ENCODE measurements around the gene HAP1. TPM values are rescaled to one million over a fixed set of nuclear protein-coding genes. Genes with fewer than 3 reads are reported as not detected.

HAP1 gene
- total and polyA plus RNA-seq, 8 donors = 0.31 to 0.85 (median 0.49) TPM; not detected in 4

DNA sequence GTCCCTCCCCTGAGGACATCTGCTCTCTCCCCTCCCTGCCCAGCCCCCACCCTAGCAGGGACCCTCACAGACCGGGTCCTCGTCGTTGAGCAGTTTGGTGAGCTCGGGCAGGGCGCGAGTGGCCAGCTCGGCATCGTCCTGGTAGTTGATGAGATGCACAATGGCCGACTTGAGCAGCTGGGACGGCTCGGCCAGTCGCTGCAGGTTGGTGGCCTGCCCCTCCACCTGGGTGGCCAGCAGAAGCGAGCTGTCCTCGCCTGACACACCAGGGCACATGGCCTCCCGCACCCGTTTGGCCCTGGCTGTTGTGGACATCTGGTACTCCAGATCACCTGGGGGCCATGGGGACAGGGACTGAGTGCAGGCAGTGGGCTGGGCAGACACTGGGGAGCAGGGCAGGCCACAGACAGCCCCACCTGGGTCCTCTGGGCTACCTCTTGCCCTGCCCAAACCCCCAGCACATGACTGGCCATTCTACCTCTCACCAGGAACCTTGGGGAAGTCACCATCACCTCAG, 35.0 kb upstream of the HAP1 start:
- Histone ChIP-seq H3K9me3 (no peaks in the 10 kb centered on the region), H3K4me1 (peaks cover 30 to 33% (median 31%) of the 10 kb centered on the region in 4 donors), H3K4me3 (no peak overlapping the region), H3K27ac (no peak overlapping the region), H3K36me3 (peaks cover 60 to 76% (median 74%) of the 10 kb centered on the region in 4 donors), H3K27me3 (no peaks in the 10 kb centered on the region)
- 53 to 87% (median 82%) methylated on average over 3 to 16 of the region's 16 CpGs for WGBS, 5 donors
- intact Hi-C loops (cut with DNase I; ENCODE audit: low total_unique reads) = no loop called here
- TF ChIP-seq EP300 (IDR thresholded peaks at IDR 0.05) (no peak), POLR2A (IDR thresholded peaks at IDR 0.05) (no peak), POLR2AphosphoS5 (IDR thresholded peaks at IDR 0.05) (no peak)
- TF ChIP-seq, protein P1, sequence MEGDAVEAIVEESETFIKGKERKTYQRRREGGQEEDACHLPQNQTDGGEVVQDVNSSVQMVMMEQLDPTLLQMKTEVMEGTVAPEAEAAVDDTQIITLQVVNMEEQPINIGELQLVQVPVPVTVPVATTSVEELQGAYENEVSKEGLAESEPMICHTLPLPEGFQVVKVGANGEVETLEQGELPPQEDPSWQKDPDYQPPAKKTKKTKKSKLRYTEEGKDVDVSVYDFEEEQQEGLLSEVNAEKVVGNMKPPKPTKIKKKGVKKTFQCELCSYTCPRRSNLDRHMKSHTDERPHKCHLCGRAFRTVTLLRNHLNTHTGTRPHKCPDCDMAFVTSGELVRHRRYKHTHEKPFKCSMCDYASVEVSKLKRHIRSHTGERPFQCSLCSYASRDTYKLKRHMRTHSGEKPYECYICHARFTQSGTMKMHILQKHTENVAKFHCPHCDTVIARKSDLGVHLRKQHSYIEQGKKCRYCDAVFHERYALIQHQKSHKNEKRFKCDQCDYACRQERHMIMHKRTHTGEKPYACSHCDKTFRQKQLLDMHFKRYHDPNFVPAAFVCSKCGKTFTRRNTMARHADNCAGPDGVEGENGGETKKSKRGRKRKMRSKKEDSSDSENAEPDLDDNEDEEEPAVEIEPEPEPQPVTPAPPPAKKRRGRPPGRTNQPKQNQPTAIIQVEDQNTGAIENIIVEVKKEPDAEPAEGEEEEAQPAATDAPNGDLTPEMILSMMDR (IDR thresholded peaks at IDR 0.05) = no peak
- no peak for DNase-seq

DNA sequence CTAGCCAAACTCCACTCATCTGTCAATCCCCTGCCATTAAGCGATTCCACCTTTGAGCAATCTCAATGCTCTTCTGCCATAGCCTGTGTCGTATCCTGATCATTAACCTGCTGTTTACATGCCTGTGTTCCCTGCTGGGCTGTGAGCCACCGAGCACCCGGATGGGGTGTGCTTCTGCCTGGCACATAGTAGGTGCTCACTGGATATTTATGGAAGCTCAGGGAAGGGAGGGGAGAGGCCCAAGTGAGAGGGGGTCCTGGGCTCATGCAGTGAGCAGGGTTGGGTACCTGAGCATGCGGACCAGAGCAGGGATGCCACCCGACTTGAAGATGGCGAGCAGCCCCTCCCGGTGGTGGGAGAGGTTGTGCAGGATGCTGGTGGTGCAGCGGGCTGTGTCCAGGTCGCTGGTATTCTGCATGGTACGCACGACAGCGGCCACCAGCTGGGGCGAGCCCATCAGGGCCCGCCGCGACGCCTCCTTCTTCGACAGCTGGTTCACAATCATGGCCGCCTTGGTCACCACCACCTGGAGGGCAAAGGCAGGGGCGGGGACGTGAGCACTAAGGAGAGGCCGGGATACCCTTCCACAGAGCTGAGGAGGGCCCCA, 34.3 kb upstream of the HAP1 start:
- no peaks in the 10 kb centered on the region for H3K27me3 ChIP-seq
- intact Hi-C loops (cut with DNase I; ENCODE audit: low total_unique reads) = no loop called here
- H3K4me1 ChIP-seq = peaks cover 24 to 27% (median 25%) of the 10 kb centered on the region in 4 donors
- TF ChIP-seq EP300 (IDR thresholded peaks at IDR 0.05) (no peak), POLR2A (IDR thresholded peaks at IDR 0.05) (no peak), POLR2AphosphoS5 (IDR thresholded peaks at IDR 0.05) (no peak)
- TF ChIP-seq, protein P1 (IDR thresholded peaks at IDR 0.05) = no peak
- no peak overlapping the region for H3K4me3 ChIP-seq
- no peaks in the 10 kb centered on the region for H3K9me3 ChIP-seq
- no peak for DNase-seq
- peaks cover 66 to 82% (median 80%) of the 10 kb centered on the region in 4 donors for H3K36me3 ChIP-seq
- H3K27ac ChIP-seq = no peak overlapping the region
- 84 to 90% (median 89%) methylated on average over 14 to 23 of the region's 23 CpGs for WGBS, 5 donors

DNA sequence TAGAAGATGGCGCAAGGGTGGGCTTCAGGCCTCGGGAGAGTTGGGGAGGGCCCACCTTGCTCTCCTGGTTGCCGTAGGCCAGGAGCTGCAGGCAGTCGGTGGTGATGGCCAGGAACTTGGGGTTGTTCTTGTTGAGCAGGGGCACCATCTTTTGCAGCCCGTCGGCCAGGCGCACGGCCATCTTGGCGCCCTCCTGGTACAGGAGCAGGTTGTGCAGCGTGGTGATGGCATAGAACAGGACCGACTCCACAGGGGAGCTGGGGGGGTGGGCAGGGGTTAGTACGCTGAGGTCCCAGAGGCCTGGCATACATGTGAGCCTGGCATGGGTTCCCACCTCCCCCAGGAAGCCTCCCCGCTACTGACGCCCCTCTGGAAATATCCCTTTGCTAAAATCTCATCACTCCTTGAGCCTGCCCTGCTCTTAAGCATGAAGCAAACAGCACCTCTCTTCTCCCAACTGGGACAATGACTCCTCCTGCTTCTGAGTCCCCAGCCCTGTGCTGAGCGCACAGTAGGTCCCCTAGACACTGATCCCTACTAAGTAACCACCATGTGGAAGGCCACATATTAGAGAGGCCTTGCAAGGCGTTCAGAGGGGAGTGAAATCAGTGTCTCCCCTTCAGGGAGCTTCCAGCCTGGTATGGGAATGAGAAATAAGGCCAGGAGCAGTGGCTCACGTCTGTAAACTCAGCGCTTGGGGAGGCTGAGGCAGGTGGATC, 33.0 kb upstream of the HAP1 start:
- DNase-seq = no peak
- intact Hi-C loops (cut with DNase I; ENCODE audit: low total_unique reads) = no loop called here
- no peaks in the 10 kb centered on the region for H3K9me3 ChIP-seq
- 88 to 95% (median 93%) methylated on average over 18 of the region's 18 CpGs for WGBS, 5 donors
- no peaks in the 10 kb centered on the region for H3K27me3 ChIP-seq
- H3K4me1 ChIP-seq = peaks cover 11 to 14% (median 12%) of the 10 kb centered on the region in 4 donors
- H3K4me3 ChIP-seq = no peak overlapping the region
- no peak overlapping the region for H3K27ac ChIP-seq
- H3K36me3 ChIP-seq = peaks cover 79 to 95% (median 93%) of the 10 kb centered on the region in 4 donors
- TF ChIP-seq EP300 (IDR thresholded peaks at IDR 0.05) (no peak), POLR2A (IDR thresholded peaks at IDR 0.05) (no peak)

DNA sequence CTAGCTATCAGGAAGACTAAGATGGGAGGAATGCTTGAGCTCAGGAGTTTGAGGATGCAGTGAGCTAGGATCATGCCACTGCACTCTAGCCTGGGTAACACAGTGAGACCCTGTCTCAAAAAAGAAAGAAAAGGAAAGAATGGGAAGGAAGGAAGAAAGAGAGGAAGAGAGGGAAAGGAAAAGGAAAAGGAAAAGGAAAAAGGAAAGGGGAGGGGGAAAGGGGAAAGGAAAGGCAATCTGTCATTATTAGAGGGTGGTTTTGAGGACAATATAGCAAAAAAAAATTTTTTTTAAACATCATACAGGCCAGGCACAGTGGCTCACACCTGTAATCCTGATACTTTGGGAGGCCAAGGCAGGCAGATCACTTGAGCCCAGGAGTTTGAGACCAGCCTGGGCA, 31.7 kb upstream of the HAP1 start:
- TF ChIP-seq EP300 (IDR thresholded peaks at IDR 0.05) (no peak), POLR2A (IDR thresholded peaks at IDR 0.05) (no peak)
- TF ChIP-seq, protein P1 (IDR thresholded peaks at IDR 0.05) = no peak
- H3K9me3 ChIP-seq = no peaks in the 10 kb centered on the region
- no peak overlapping the region for H3K27ac ChIP-seq
- H3K4me3 ChIP-seq = no peak overlapping the region
- H3K36me3 ChIP-seq = peaks cover 83 to 100% (median 100%) of the 10 kb centered on the region in 4 donors
- no peak for DNase-seq
- intact Hi-C loops (cut with DNase I; ENCODE audit: low total_unique reads) = no loop called here
- peaks cover 0 to under 1% (median 0%) of the 10 kb centered on the region in 4 donors for H3K4me1 ChIP-seq
- no peaks in the 10 kb centered on the region for H3K27me3 ChIP-seq

Data from stomach (tissue), 9 donors.